NCI-H2171 treated with DMSO at 0.1 percent for 48 hours (cell line): ENCODE measurements around the gene SYCP3.

ENCODE experiments used
- DNase-seq: peaks from one replicate; lab custom pipeline; 2025; lab: John Stamatoyannopoulos, UW

The SYCP3 gene

GRCh38 chr12:101738920-101739665 lies at the start of gene SYCP3:
Gene SYCP3, minus strand, starts transcription at chr12:101739462. Its CDS starts 1,527 bp downstream, at chr12:101737935.
- no peak for DNase-seq

- no peak for DNase-seq
Measured at GRCh38 chr12:101785671-101786070, 46.4 kb upstream of the SYCP3 start.

- DNase-seq = no peak
Measured at GRCh38 chr12:101784376-101784775, 45.1 kb upstream of the SYCP3 start.

GRCh38 chr12:101783838-101784237 lies 44.6 kb upstream of the SYCP3 start:
- no peak for DNase-seq

- peak; percentile 15 for DNase-seq
Measured at GRCh38 chr12:101783150-101783549, 43.9 kb upstream of the SYCP3 start.

- DNase-seq = no peak
Measured at GRCh38 chr12:101782273-101782731, 43.0 kb upstream of the SYCP3 start.

- no peak for DNase-seq
Measured at GRCh38 chr12:101781834-101782233, 42.6 kb upstream of the SYCP3 start.

- DNase-seq = no peak
Measured at GRCh38 chr12:101780599-101780998, 41.3 kb upstream of the SYCP3 start.

- no peak for DNase-seq
Measured at GRCh38 chr12:101779626-101780025, 40.4 kb upstream of the SYCP3 start.

GRCh38 chr12:101779200-101779599 lies 39.9 kb upstream of the SYCP3 start:
- no peak for DNase-seq

- no peak for DNase-seq
Measured at GRCh38 chr12:101777978-101778377, 38.7 kb upstream of the SYCP3 start.

- DNase-seq = no peak
Measured at GRCh38 chr12:101777485-101777884, 38.2 kb upstream of the SYCP3 start.

GRCh38 chr12:101775816-101776215 lies 36.6 kb upstream of the SYCP3 start:
- no peak for DNase-seq

- DNase-seq = peak; percentile 76
Measured at GRCh38 chr12:101773650-101774162, 34.4 kb upstream of the SYCP3 start.

GRCh38 chr12:101772012-101772775 lies 32.9 kb upstream of the SYCP3 start:
- DNase-seq = no peak

- DNase-seq = no peak
Measured at GRCh38 chr12:101769865-101770264, 30.6 kb upstream of the SYCP3 start.

- no peak for DNase-seq
Measured at GRCh38 chr12:101768781-101769180, 29.5 kb upstream of the SYCP3 start.

- DNase-seq = no peak
Measured at GRCh38 chr12:101767537-101767936, 28.3 kb upstream of the SYCP3 start.

- no peak for DNase-seq
Measured at GRCh38 chr12:101764051-101764792, 25.0 kb upstream of the SYCP3 start.

- no peak for DNase-seq
Measured at GRCh38 chr12:101763246-101763931, 24.1 kb upstream of the SYCP3 start.

- DNase-seq = no peak
Measured at GRCh38 chr12:101761781-101762180, 22.5 kb upstream of the SYCP3 start.

GRCh38 chr12:101761350-101761749 lies 22.1 kb upstream of the SYCP3 start:
- no peak for DNase-seq
